Measurements from ENCODE around the gene STAP2.
A peak's percentile ranks its signal among the peaks of the same experiment; 100 is the strongest.

- TF ChIP-seq FOXP2 (optimal IDR thresholded peaks at IDR 0.05; ENCODE audit: control extremely low read depth, extremely low read length, insufficient read depth) (no peak), POLR2AphosphoS5 (IDR thresholded peaks at IDR 0.05; ENCODE audit: borderline replicate concordance, low read depth, low read length) (peak; percentile 62; the same call in 1 of the 2 replicates)
Observed at GRCh38 chr19:4342615-4343369, 4.2 kb upstream of the STAP2 start.
